ENCODE results near the gene TMEM143. TPM values are rescaled to one million over a fixed set of nuclear protein-coding genes. Genes with fewer than 3 reads are reported as not detected.

Gene TMEM143
- total RNA-seq, 1 experiment from 2014 or later: 7.5 TPM

DNA sequence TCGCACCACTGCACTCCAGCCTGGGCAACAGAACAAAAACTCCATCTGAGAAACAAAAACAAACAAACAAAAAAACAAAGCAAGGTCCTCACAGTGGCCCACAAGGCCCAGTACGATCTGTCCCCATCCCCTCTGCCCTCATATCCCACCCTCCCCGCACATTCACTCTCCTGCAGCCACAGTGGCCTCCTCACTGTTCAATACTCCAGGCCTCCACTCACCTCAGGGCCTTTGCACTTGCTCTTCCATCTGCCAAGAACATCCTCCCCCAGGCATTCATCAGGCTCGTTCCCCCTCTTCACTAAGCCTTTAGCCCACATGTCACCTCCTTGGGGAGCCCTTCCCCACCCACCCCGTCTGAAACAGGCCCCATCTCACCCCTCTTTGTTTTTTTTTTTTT is 4.6 kb downstream of the TMEM143 start:
- DNase-seq (ENCODE audit: low spot score): no peak
- no peak overlapping the region for H3K4me3 ChIP-seq (ENCODE audit: low read depth, low read length, poor library complexity, severe bottlenecking)
- peaks cover 5% of the 10 kb centered on the region for H3K4me1 ChIP-seq (ENCODE audit: insufficient read depth, low read length, poor library complexity, severe bottlenecking)
- TF ChIP-seq, protein P1, sequence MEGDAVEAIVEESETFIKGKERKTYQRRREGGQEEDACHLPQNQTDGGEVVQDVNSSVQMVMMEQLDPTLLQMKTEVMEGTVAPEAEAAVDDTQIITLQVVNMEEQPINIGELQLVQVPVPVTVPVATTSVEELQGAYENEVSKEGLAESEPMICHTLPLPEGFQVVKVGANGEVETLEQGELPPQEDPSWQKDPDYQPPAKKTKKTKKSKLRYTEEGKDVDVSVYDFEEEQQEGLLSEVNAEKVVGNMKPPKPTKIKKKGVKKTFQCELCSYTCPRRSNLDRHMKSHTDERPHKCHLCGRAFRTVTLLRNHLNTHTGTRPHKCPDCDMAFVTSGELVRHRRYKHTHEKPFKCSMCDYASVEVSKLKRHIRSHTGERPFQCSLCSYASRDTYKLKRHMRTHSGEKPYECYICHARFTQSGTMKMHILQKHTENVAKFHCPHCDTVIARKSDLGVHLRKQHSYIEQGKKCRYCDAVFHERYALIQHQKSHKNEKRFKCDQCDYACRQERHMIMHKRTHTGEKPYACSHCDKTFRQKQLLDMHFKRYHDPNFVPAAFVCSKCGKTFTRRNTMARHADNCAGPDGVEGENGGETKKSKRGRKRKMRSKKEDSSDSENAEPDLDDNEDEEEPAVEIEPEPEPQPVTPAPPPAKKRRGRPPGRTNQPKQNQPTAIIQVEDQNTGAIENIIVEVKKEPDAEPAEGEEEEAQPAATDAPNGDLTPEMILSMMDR (conservative IDR thresholded peaks at IDR 0.05; ENCODE audit: low read depth, low read length): no peak
- TF ChIP-seq EZH2 (IDR thresholded peaks at IDR 0.05; ENCODE audit: borderline replicate concordance, low read depth, low read length, poor library complexity, severe bottlenecking): no peak
- no TSS peak for BruUV-seq (replicated peaks)
- no peaks in the 10 kb centered on the region for H3K27me3 ChIP-seq (replicated peaks; ENCODE audit: insufficient read depth, low read depth, low read length, poor library complexity)
- intact Hi-C loops (cut with micrococcal nuclease; ENCODE audit: unreplicated experiment): no loop called here
- no peaks in the 10 kb centered on the region for H3K9me3 ChIP-seq (ENCODE audit: low read depth, low read length, poor library complexity, severe bottlenecking)
- H3K27ac ChIP-seq (ENCODE audit: low read depth, low read length, poor library complexity, severe bottlenecking): no peak overlapping the region
- no peaks in the 10 kb centered on the region for H3K36me3 ChIP-seq (ENCODE audit: insufficient read depth, low read length, poor library complexity, severe bottlenecking)
- CTCF ChIA-PET: no interaction called here
- POLR2A ChIA-PET (ENCODE audit: low non-redundant PET): no interaction called here

DNA sequence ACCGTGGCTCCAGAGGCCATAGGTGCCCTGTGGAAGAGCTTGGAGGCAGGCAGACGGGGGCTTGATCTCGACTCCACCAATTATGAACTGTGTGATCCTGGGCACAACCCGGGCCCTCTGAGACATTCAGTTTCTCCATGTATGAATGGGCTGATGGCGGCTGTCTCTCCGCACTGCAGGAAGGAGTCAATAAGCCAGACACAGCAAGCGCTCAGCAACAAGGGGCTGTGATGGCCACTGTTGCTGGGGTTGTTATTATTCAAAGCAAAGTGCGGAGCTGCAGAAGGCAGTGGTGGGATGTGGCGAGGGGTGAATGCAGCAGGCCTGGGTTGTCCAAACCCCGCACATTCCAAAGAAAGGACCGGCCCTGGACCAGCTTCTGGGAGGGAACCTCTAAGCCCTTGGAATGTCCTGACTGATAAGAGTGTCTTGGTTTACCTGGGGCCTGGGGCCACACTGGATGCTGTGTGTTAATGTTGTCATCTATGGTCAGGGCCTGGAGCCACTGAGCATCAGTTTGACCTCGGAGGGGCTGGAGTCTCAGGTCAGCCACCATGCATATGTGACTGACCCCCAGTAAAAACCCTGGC is 8.3 kb downstream of the TMEM143 start:
- intact Hi-C loops (cut with micrococcal nuclease; ENCODE audit: unreplicated experiment): no loop called here
- no peaks in the 10 kb centered on the region for H3K4me1 ChIP-seq (ENCODE audit: insufficient read depth, low read length, poor library complexity, severe bottlenecking)
- TF ChIP-seq, protein P1 (conservative IDR thresholded peaks at IDR 0.05; ENCODE audit: low read depth, low read length): no peak
- TF ChIP-seq EZH2 (IDR thresholded peaks at IDR 0.05; ENCODE audit: borderline replicate concordance, low read depth, low read length, poor library complexity, severe bottlenecking): no peak
- CTCF ChIA-PET: no interaction called here
- H3K36me3 ChIP-seq (ENCODE audit: insufficient read depth, low read length, poor library complexity, severe bottlenecking): no peaks in the 10 kb centered on the region
- H3K27me3 ChIP-seq (replicated peaks; ENCODE audit: insufficient read depth, low read depth, low read length, poor library complexity): no peaks in the 10 kb centered on the region
- no TSS peak for BruUV-seq (replicated peaks)
- H3K4me3 ChIP-seq (ENCODE audit: low read depth, low read length, poor library complexity, severe bottlenecking): no peak overlapping the region
- H3K27ac ChIP-seq (ENCODE audit: low read depth, low read length, poor library complexity, severe bottlenecking): no peak overlapping the region
- POLR2A ChIA-PET (ENCODE audit: low non-redundant PET): no interaction called here
- H3K9me3 ChIP-seq (ENCODE audit: low read depth, low read length, poor library complexity, severe bottlenecking): no peaks in the 10 kb centered on the region
- no peak for DNase-seq (ENCODE audit: low spot score)

GRCh38 chr19:48354332-48354992 is 9.3 kb downstream of the TMEM143 start:
- Histone ChIP-seq H3K36me3 (ENCODE audit: insufficient read depth, low read length, poor library complexity, severe bottlenecking) (no peaks in the 10 kb centered on the region), H3K27me3 (replicated peaks; ENCODE audit: insufficient read depth, low read depth, low read length, poor library complexity) (no peaks in the 10 kb centered on the region), H3K4me1 (ENCODE audit: insufficient read depth, low read length, poor library complexity, severe bottlenecking) (no peaks in the 10 kb centered on the region), H3K27ac (ENCODE audit: low read depth, low read length, poor library complexity, severe bottlenecking) (no peak overlapping the region), H3K4me3 (ENCODE audit: low read depth, low read length, poor library complexity, severe bottlenecking) (no peak overlapping the region), H3K9me3 (ENCODE audit: low read depth, low read length, poor library complexity, severe bottlenecking) (no peaks in the 10 kb centered on the region)
- intact Hi-C loops (cut with micrococcal nuclease; ENCODE audit: unreplicated experiment): no loop called here
- BruUV-seq (replicated peaks): no TSS peak
- no peak for TF ChIP-seq EZH2 (IDR thresholded peaks at IDR 0.05; ENCODE audit: borderline replicate concordance, low read depth, low read length, poor library complexity, severe bottlenecking)
- TF ChIP-seq, protein P1 (conservative IDR thresholded peaks at IDR 0.05; ENCODE audit: low read depth, low read length): no peak
- POLR2A ChIA-PET (ENCODE audit: low non-redundant PET): no interaction called here
- no peak for DNase-seq (ENCODE audit: low spot score)
- CTCF ChIA-PET: interaction anchor here (0.6 kb wide), 1 partner anchor 17 kb away, joined by 4 read pairs; no protein-coding TSS in a partner anchor

All from A673 (cell line).